ENCODE results near the gene RHO.

Gene RHO

GRCh38 chr3:129560269-129560787, 31.9 kb downstream of the RHO start:
- Mint-ChIP-seq H3K27me3 (ENCODE audit: low read depth) (peaks cover 3% of the 10 kb centered on the region), H3K27ac (no peak overlapping the region), H3K4me3 (no peak overlapping the region), H3K4me1 (ENCODE audit: low read depth) (peaks cover 6% of the 10 kb centered on the region), H3K9me3 (no peaks in the 10 kb centered on the region), H3K36me3 (ENCODE audit: low read depth) (no peaks in the 10 kb centered on the region)
- DNase-seq (ENCODE audit: low spot score) = no peak

GRCh38 chr3:129560911-129561594, 32.6 kb downstream of the RHO start:
- peaks cover 3% of the 10 kb centered on the region for H3K27me3 Mint-ChIP-seq (ENCODE audit: low read depth)
- H3K4me3 Mint-ChIP-seq = no peak overlapping the region
- no peaks in the 10 kb centered on the region for H3K36me3 Mint-ChIP-seq (ENCODE audit: low read depth)
- H3K4me1 Mint-ChIP-seq (ENCODE audit: low read depth) = peaks cover 6% of the 10 kb centered on the region
- H3K27ac Mint-ChIP-seq = no peak overlapping the region
- H3K9me3 Mint-ChIP-seq = no peaks in the 10 kb centered on the region
- no peak for DNase-seq (ENCODE audit: low spot score)

GRCh38 chr3:129561619-129562248, 33.3 kb downstream of the RHO start:
- DNase-seq (ENCODE audit: low spot score) = no peak
- Mint-ChIP-seq H3K27ac (no peak overlapping the region), H3K4me3 (no peak overlapping the region), H3K36me3 (ENCODE audit: low read depth) (no peaks in the 10 kb centered on the region), H3K27me3 (ENCODE audit: low read depth) (peaks cover 3% of the 10 kb centered on the region), H3K9me3 (no peaks in the 10 kb centered on the region), H3K4me1 (ENCODE audit: low read depth) (peaks cover 6% of the 10 kb centered on the region)

- H3K4me1 Mint-ChIP-seq (ENCODE audit: low read depth) = peaks cover 6% of the 10 kb centered on the region
- DNase-seq (ENCODE audit: low spot score) = no peak
- peaks cover 3% of the 10 kb centered on the region for H3K27me3 Mint-ChIP-seq (ENCODE audit: low read depth)
- H3K27ac Mint-ChIP-seq = no peak overlapping the region
- H3K4me3 Mint-ChIP-seq = no peak overlapping the region
- no peaks in the 10 kb centered on the region for H3K9me3 Mint-ChIP-seq
- H3K36me3 Mint-ChIP-seq (ENCODE audit: low read depth) = no peaks in the 10 kb centered on the region
Observed at GRCh38 chr3:129562803-129563202, 34.4 kb downstream of the RHO start.

GRCh38 chr3:129563332-129563731, 34.9 kb downstream of the RHO start:
- no peaks in the 10 kb centered on the region for H3K36me3 Mint-ChIP-seq (ENCODE audit: low read depth)
- H3K4me1 Mint-ChIP-seq (ENCODE audit: low read depth) = peaks cover 1% of the 10 kb centered on the region
- no peak overlapping the region for H3K4me3 Mint-ChIP-seq

GRCh38 chr3:129563850-129564535, 35.6 kb downstream of the RHO start:
- no peak for DNase-seq (ENCODE audit: low spot score)
- H3K9me3 Mint-ChIP-seq = no peaks in the 10 kb centered on the region
- no peaks in the 10 kb centered on the region for H3K36me3 Mint-ChIP-seq (ENCODE audit: low read depth)
- no peaks in the 10 kb centered on the region for H3K27me3 Mint-ChIP-seq (ENCODE audit: low read depth)
- H3K27ac Mint-ChIP-seq = no peak overlapping the region
- no peak overlapping the region for H3K4me3 Mint-ChIP-seq
- H3K4me1 Mint-ChIP-seq (ENCODE audit: low read depth) = no peaks in the 10 kb centered on the region

More at GRCh38 chr3:129563332-129563731, 34.9 kb downstream of the RHO start:
- Mint-ChIP-seq H3K27ac (no peak overlapping the region), H3K27me3 (ENCODE audit: low read depth) (peaks cover 1% of the 10 kb centered on the region), H3K9me3 (no peaks in the 10 kb centered on the region)
- DNase-seq (ENCODE audit: low spot score) = no peak

GRCh38 chr3:129564981-129565644, 36.7 kb downstream of the RHO start:
- Mint-ChIP-seq H3K36me3 (ENCODE audit: low read depth) (no peaks in the 10 kb centered on the region), H3K27me3 (ENCODE audit: low read depth) (no peaks in the 10 kb centered on the region), H3K4me1 (ENCODE audit: low read depth) (no peaks in the 10 kb centered on the region), H3K27ac (no peak overlapping the region), H3K9me3 (no peaks in the 10 kb centered on the region), H3K4me3 (no peak overlapping the region)
- DNase-seq (ENCODE audit: low spot score) = no peak

GRCh38 chr3:129565902-129566301, 37.5 kb downstream of the RHO start:
- no peaks in the 10 kb centered on the region for H3K27me3 Mint-ChIP-seq (ENCODE audit: low read depth)
- DNase-seq (ENCODE audit: low spot score) = no peak
- H3K9me3 Mint-ChIP-seq = no peaks in the 10 kb centered on the region
- no peaks in the 10 kb centered on the region for H3K4me1 Mint-ChIP-seq (ENCODE audit: low read depth)
- H3K4me3 Mint-ChIP-seq = no peak overlapping the region
- no peak overlapping the region for H3K27ac Mint-ChIP-seq
- no peaks in the 10 kb centered on the region for H3K36me3 Mint-ChIP-seq (ENCODE audit: low read depth)

GRCh38 chr3:129567176-129567705, 38.8 kb downstream of the RHO start:
- H3K4me1 Mint-ChIP-seq (ENCODE audit: low read depth) = no peaks in the 10 kb centered on the region
- H3K9me3 Mint-ChIP-seq = no peaks in the 10 kb centered on the region
- no peak for DNase-seq (ENCODE audit: low spot score)

GRCh38 chr3:129567939-129568338, 39.5 kb downstream of the RHO start:
- no peak for DNase-seq (ENCODE audit: low spot score)
- no peaks in the 10 kb centered on the region for H3K4me1 Mint-ChIP-seq (ENCODE audit: low read depth)
- no peak overlapping the region for H3K4me3 Mint-ChIP-seq
- H3K27me3 Mint-ChIP-seq (ENCODE audit: low read depth) = no peaks in the 10 kb centered on the region
- H3K27ac Mint-ChIP-seq = no peak overlapping the region
- no peaks in the 10 kb centered on the region for H3K9me3 Mint-ChIP-seq
- H3K36me3 Mint-ChIP-seq (ENCODE audit: low read depth) = no peaks in the 10 kb centered on the region

More at GRCh38 chr3:129567176-129567705, 38.8 kb downstream of the RHO start:
- Mint-ChIP-seq H3K36me3 (ENCODE audit: low read depth) (no peaks in the 10 kb centered on the region), H3K27me3 (ENCODE audit: low read depth) (no peaks in the 10 kb centered on the region), H3K4me3 (no peak overlapping the region), H3K27ac (no peak overlapping the region)

- no peaks in the 10 kb centered on the region for H3K27me3 Mint-ChIP-seq (ENCODE audit: low read depth)
- H3K4me3 Mint-ChIP-seq = no peak overlapping the region
- no peaks in the 10 kb centered on the region for H3K9me3 Mint-ChIP-seq
- H3K27ac Mint-ChIP-seq = no peak overlapping the region
- no peaks in the 10 kb centered on the region for H3K4me1 Mint-ChIP-seq (ENCODE audit: low read depth)
- no peak for DNase-seq (ENCODE audit: low spot score)
- H3K36me3 Mint-ChIP-seq (ENCODE audit: low read depth) = no peaks in the 10 kb centered on the region
Observed at GRCh38 chr3:129569856-129570255, 41.4 kb downstream of the RHO start.

GRCh38 chr3:129571605-129572547, 43.4 kb downstream of the RHO start:
- Mint-ChIP-seq H3K4me3 (no peak overlapping the region), H3K9me3 (no peaks in the 10 kb centered on the region), H3K27me3 (ENCODE audit: low read depth) (no peaks in the 10 kb centered on the region), H3K27ac (no peak overlapping the region), H3K4me1 (ENCODE audit: low read depth) (peaks cover 4% of the 10 kb centered on the region), H3K36me3 (ENCODE audit: low read depth) (no peaks in the 10 kb centered on the region)
- no peak for DNase-seq (ENCODE audit: low spot score)

GRCh38 chr3:129572603-129573002, 44.2 kb downstream of the RHO start:
- Mint-ChIP-seq H3K4me3 (no peak overlapping the region), H3K27me3 (ENCODE audit: low read depth) (no peaks in the 10 kb centered on the region), H3K36me3 (ENCODE audit: low read depth) (no peaks in the 10 kb centered on the region), H3K27ac (no peak overlapping the region), H3K9me3 (no peaks in the 10 kb centered on the region), H3K4me1 (ENCODE audit: low read depth) (peaks cover 4% of the 10 kb centered on the region)
- no peak for DNase-seq (ENCODE audit: low spot score)
